ENCODE measurements around the gene DCBLD1. TPM values are rescaled to one million over a fixed set of nuclear protein-coding genes. Genes with fewer than 3 reads are reported as not detected.
"Not testable (repeated sequence)": the region's sequence is repeated elsewhere in the genome, so short reads cannot be mapped to it uniquely, and the experiment has no call there.

The DCBLD1 gene
- total RNA-seq, 4 donors from 2014 or later, result 6.9 to 13.2 (median 10.0) TPM

GRCh38 chr6:117515326-117515725 lies 32.9 kb downstream of the DCBLD1 start:
- Histone ChIP-seq H3K27ac (no peak overlapping the region), H3K36me3 (peaks cover 0 to 9% (median 0%) of the 10 kb centered on the region in 3 donors), H3K27me3 (no peaks in the 10 kb centered on the region), H3K4me1 (no peaks in the 10 kb centered on the region), H3K9me3 (no peaks in the 10 kb centered on the region), H3K4me3 (no peak overlapping the region)
- TF ChIP-seq EP300 (IDR thresholded peaks at IDR 0.05) (no peak), POLR2A (IDR thresholded peaks at IDR 0.05) (no peak), CTCF (IDR thresholded peaks at IDR 0.05) (no peak)
- no peak for DNase-seq (ENCODE audit: low spot score in 2 of 2)

DNA sequence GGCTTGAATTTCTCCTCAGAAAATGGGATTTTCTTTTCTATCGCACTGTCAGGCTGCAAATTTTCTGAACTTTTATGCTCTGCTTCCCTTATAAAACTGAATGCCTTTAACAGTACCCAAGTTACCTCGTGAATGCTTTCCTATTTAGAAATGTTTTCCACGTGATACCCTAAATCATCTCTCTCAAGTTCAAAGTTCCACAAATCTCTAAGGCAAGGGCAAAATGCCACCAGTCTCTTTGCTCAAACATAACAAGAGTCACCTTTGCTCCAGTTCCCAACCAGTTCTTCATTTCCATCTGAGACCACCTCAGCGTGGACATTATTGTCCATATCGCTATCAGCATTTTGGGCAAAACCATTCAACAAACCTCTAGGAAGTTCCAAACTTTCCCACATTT lies 35.5 kb downstream of the DCBLD1 start:
- not testable (repeated sequence) for H3K4me1 ChIP-seq; H3K9me3 ChIP-seq; H3K4me3 ChIP-seq; H3K27me3 ChIP-seq; H3K27ac ChIP-seq; DNase-seq (ENCODE audit: low spot score in 2 of 2)
- H3K36me3 ChIP-seq, result peaks cover 0 to 12% (median 0%) of the 10 kb centered on the region in 3 donors
- WGBS, 2 donors, result 90 to 96% methylated on average over 5 of the region's 5 CpGs

- TF ChIP-seq CTCF (IDR thresholded peaks at IDR 0.05) (no peak), EP300 (IDR thresholded peaks at IDR 0.05) (no peak), POLR2A (IDR thresholded peaks at IDR 0.05) (no peak)
- Histone ChIP-seq H3K4me1 (peaks cover 0 to 4% (median 0%) of the 10 kb centered on the region in 4 donors), H3K36me3 (peaks cover 0 to 12% (median 0%) of the 10 kb centered on the region in 3 donors), H3K4me3 (no peak overlapping the region), H3K27ac (no peak overlapping the region), H3K27me3 (no peaks in the 10 kb centered on the region), H3K9me3 (no peaks in the 10 kb centered on the region)
- WGBS, 2 donors, result 96 to 97% methylated on average over 6 of the region's 6 CpGs
- no peak for DNase-seq (ENCODE audit: low spot score in 2 of 2)
Observed at GRCh38 chr6:117518870-117519269, 36.4 kb downstream of the DCBLD1 start.

- 82 to 89% methylated on average over 4 of the region's 4 CpGs for WGBS, 2 donors
- DNase-seq (ENCODE audit: low spot score in 2 of 2), result no peak
- Histone ChIP-seq H3K4me1 (peaks cover 0 to 4% (median 0%) of the 10 kb centered on the region in 4 donors), H3K4me3 (no peak overlapping the region), H3K9me3 (no peaks in the 10 kb centered on the region), H3K36me3 (peaks cover 0 to 12% (median 0%) of the 10 kb centered on the region in 3 donors), H3K27ac (no peak overlapping the region), H3K27me3 (no peaks in the 10 kb centered on the region)
- TF ChIP-seq CTCF (IDR thresholded peaks at IDR 0.05) (no peak), EP300 (IDR thresholded peaks at IDR 0.05) (no peak), POLR2A (IDR thresholded peaks at IDR 0.05) (no peak)
Observed at GRCh38 chr6:117520603-117521395, 38.3 kb downstream of the DCBLD1 start.

- H3K36me3 ChIP-seq, result peaks cover 0 to 12% (median 0%) of the 10 kb centered on the region in 3 donors
- DNase-seq (ENCODE audit: low spot score in 2 of 2), result no peak
- 69 to 78% methylated on average over 5 of the region's 5 CpGs for WGBS, 2 donors
- H3K27ac ChIP-seq, result no peak overlapping the region
- H3K4me1 ChIP-seq, result peaks cover 0 to 4% (median 0%) of the 10 kb centered on the region in 4 donors
- H3K27me3 ChIP-seq, result no peaks in the 10 kb centered on the region
- no peaks in the 10 kb centered on the region for H3K9me3 ChIP-seq
- no peak overlapping the region for H3K4me3 ChIP-seq
- no peak for TF ChIP-seq EP300 (IDR thresholded peaks at IDR 0.05)
Observed at GRCh38 chr6:117521791-117522502, 39.5 kb downstream of the DCBLD1 start.

DNA sequence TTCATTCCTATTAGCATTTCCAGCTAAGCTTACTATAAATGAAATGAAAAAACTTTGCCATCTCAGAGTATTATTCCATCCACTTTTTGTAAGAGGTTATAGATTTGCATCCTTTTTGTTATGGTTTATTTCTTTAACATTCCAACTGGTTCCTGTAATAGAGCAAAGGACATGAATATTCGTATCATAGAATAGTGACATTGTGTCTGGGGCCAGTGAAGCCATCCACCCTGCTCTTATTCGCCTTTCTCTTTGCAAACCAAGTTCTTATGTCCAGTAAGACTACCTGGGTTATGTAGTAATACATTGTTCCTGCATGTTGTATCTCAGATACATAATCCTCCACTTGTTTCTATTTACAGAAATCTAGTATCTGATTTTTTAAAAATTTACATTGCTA lies 43.1 kb downstream of the DCBLD1 start:
- WGBS, 2 donors, result 76 to 83% methylated on average over 2 of the region's 2 CpGs
- DNase-seq (ENCODE audit: low spot score in 2 of 2), result no peak
- no peaks in the 10 kb centered on the region for H3K9me3 ChIP-seq
- H3K36me3 ChIP-seq, result peaks cover 0 to under 1% (median 0%) of the 10 kb centered on the region in 3 donors
- H3K4me3 ChIP-seq, result no peak overlapping the region
- H3K4me1 ChIP-seq, result peaks cover 0 to 8% (median 0%) of the 10 kb centered on the region in 4 donors
- H3K27me3 ChIP-seq, result no peaks in the 10 kb centered on the region
- no peak for TF ChIP-seq EP300 (IDR thresholded peaks at IDR 0.05)
- no peak for TF ChIP-seq POLR2A (IDR thresholded peaks at IDR 0.05)
- TF ChIP-seq CTCF (IDR thresholded peaks at IDR 0.05), result no peak
- H3K27ac ChIP-seq, result no peak overlapping the region

Data from tibial nerve (tissue), 4 donors.